OCI-LY3 (cell line): ENCODE measurements around the gene IDH2.

Source experiments
- CTCF ChIP-seq: fragments of 200-600, 300-600 bp; sonication (generic); IDR thresholded peaks from 2 replicates; pipeline ENCODE4 v1.5.1; 2014; ENCODE audit warnings: antibody characterized with exemption, low read length, low read depth
- EZH2phosphoT487 ChIP-seq: fragments of 200-600 bp; shearing (Covaris generic); IDR thresholded peaks from 2 replicates; pipeline ENCODE4 v1.6.1; 2018; ENCODE audit warnings: antibody characterized with exemption, mixed run types, low read depth

DNA sequence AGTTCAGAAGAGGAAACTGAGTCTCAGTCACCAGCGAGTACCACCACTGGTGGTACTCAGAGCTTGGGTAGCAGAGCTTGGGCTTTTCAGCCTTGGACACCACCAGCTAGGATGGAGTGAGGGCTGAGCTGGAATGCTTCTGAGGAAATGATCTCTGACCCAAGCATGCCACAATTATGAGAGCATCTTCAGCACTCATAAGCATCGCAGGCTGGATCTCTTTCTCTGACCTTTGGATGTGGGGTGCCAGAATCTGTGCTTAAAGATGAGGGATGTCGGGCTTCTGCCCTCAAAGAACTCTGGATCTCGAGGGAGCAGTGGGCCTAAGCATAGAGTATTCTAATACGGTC lies 64.8 kb downstream of the IDH2 start:
- no peak for TF ChIP-seq EZH2phosphoT487
- TF ChIP-seq CTCF, result no peak
